H9 (cell line): ENCODE data around the gene PRUNE1. TPM values are rescaled to one million over a fixed set of nuclear protein-coding genes. Genes with fewer than 3 reads are reported as not detected.

ENCODE experiments used
- DNase-seq: peaks from one replicate; pipeline ENCODE4 v3.0.0-alpha.2; 2017
- H2AFZ ChIP-seq: one replicate; pipeline ENCODE4 v1.6.1; 2013; ENCODE audit warnings: mild to moderate bottlenecking, low read length, control low read depth, moderate library complexity
- H2AK5ac ChIP-seq: 2 replicates; pipeline ENCODE4 v1.6.1; 2013; ENCODE audit warnings: low read length, control low read depth, mixed read lengths; ENCODE audit not compliant: insufficient read length
- H2BK120ac ChIP-seq: one replicate; pipeline ENCODE4 v1.6.1; 2013; ENCODE audit warnings: low read depth, mild to moderate bottlenecking, low read length, control low read depth, inconsistent platforms; ENCODE audit not compliant: poor library complexity, severe bottlenecking
- H2BK12ac ChIP-seq: 2 replicates; pipeline ENCODE4 v1.6.1; 2013; ENCODE audit warnings: low read length, control low read depth, mixed read lengths, low read depth; ENCODE audit not compliant: insufficient read length
- H2BK15ac ChIP-seq: 2 replicates; pipeline ENCODE4 v1.6.1; 2013; ENCODE audit warnings: low read depth, low read length, control low read depth
- H2BK20ac ChIP-seq: one replicate; pipeline ENCODE4 v1.6.1; 2013; ENCODE audit warnings: low read depth, mild to moderate bottlenecking, low read length, control low read depth, inconsistent platforms; ENCODE audit not compliant: poor library complexity, severe bottlenecking
- H2BK5ac ChIP-seq: 2 replicates; pipeline ENCODE4 v1.6.1; 2013; ENCODE audit warnings: low read length, control low read depth, mixed read lengths; ENCODE audit not compliant: insufficient read length
- H3K14ac ChIP-seq: 2 replicates; pipeline ENCODE4 v1.6.1; 2013; ENCODE audit warnings: low read length, control low read depth; ENCODE audit not compliant: insufficient read depth
- H3K18ac ChIP-seq: 2 replicates; pipeline ENCODE4 v1.6.1; 2013; ENCODE audit warnings: low read depth, mild to moderate bottlenecking, mixed read lengths, low read length, control low read depth; ENCODE audit not compliant: insufficient read length
- H3K23ac ChIP-seq: 2 replicates; pipeline ENCODE4 v1.6.1; 2013; ENCODE audit warnings: low read length, control low read depth, mixed read lengths, low read depth; ENCODE audit not compliant: insufficient read length
- H3K23me2 ChIP-seq: 2 replicates; pipeline ENCODE4 v1.6.1; 2013; ENCODE audit warnings: low read depth, mild to moderate bottlenecking, mixed read lengths, low read length, control low read depth; ENCODE audit not compliant: insufficient read length, poor library complexity, severe bottlenecking
- H3K27ac ChIP-seq: 2 replicates; pipeline ENCODE4 v1.5.1; 2013; ENCODE audit warnings: low read length, control low read depth, mixed read lengths, low read depth; ENCODE audit not compliant: insufficient read length
- H3K27me3 ChIP-seq: 2 replicates; pipeline ENCODE4 v1.6.1; 2013; ENCODE audit warnings: low read length, control low read depth, inconsistent platforms; ENCODE audit not compliant: insufficient read depth
- H3K4ac ChIP-seq: 2 replicates; pipeline ENCODE4 v1.6.1; 2013; ENCODE audit warnings: low read depth, mild to moderate bottlenecking, control low read depth, inconsistent platforms, low read length, moderate library complexity
- H3K4me1 ChIP-seq: 2 replicates; pipeline ENCODE4 v1.6.1; 2013; ENCODE audit warnings: low read length, control low read depth, inconsistent platforms; ENCODE audit not compliant: insufficient read depth
- H3K4me2 ChIP-seq: 2 replicates; pipeline ENCODE4 v1.6.1; 2013; ENCODE audit warnings: low read length, control low read depth, mixed read lengths; ENCODE audit not compliant: insufficient read length, insufficient read depth
- H3K56ac ChIP-seq: 2 replicates; pipeline ENCODE4 v1.6.1; 2013; ENCODE audit warnings: low read depth, mild to moderate bottlenecking, mixed read lengths, low read length, control low read depth; ENCODE audit not compliant: insufficient read length
- H3K79me1 ChIP-seq: 2 replicates; pipeline ENCODE4 v1.6.1; 2013; ENCODE audit warnings: low read depth, mild to moderate bottlenecking, moderate library complexity, low read length, control low read depth, inconsistent platforms; ENCODE audit not compliant: insufficient read depth, poor library complexity, severe bottlenecking
- H3K79me2 ChIP-seq: 2 replicates; pipeline ENCODE4 v1.6.1; 2013; ENCODE audit warnings: low read length, control low read depth, inconsistent platforms; ENCODE audit not compliant: insufficient read depth
- H3K9ac ChIP-seq: 2 replicates; pipeline ENCODE4 v1.6.1; 2013; ENCODE audit warnings: low read length, control low read depth, mixed read lengths; ENCODE audit not compliant: insufficient read length; ENCODE audit errors: extremely low read depth
- H3K9me3 ChIP-seq: one replicate; pipeline ENCODE4 v1.6.1; 2013; ENCODE audit warnings: low read depth, low read length, inconsistent platforms; ENCODE audit not compliant: control insufficient read depth
- H3T11ph ChIP-seq: one replicate; pipeline ENCODE4 v1.6.1; 2013; ENCODE audit warnings: mild to moderate bottlenecking, low read length, control low read depth, inconsistent platforms
- H4K20me1 ChIP-seq: one replicate; pipeline ENCODE4 v1.6.1; 2013; ENCODE audit not compliant: control insufficient read depth, insufficient read length, insufficient read depth
- H4K5ac ChIP-seq: 2 replicates; pipeline ENCODE4 v1.6.1; 2013; ENCODE audit warnings: low read depth, mild to moderate bottlenecking, mixed read lengths, low read length, control low read depth; ENCODE audit not compliant: insufficient read length
- H4K8ac ChIP-seq: replicated peaks from 2 replicates; pipeline ENCODE4 v1.6.1; 2013; ENCODE audit warnings: low read length, control low read depth, mixed read lengths, low read depth; ENCODE audit not compliant: insufficient read length
- H4K91ac ChIP-seq: 2 replicates; pipeline ENCODE4 v1.6.1; 2013; ENCODE audit warnings: low read depth, mild to moderate bottlenecking, moderate library complexity, mixed read lengths, low read length, control low read depth; ENCODE audit not compliant: insufficient read length
- H3K27ac Mint-ChIP-seq, 3 experiments: 2 replicates in 2 of 3; 3 replicates in 1 of 3; pipeline ENCODE4 v1.8.0; 2020 to 2021; ENCODE audit warnings: mixed read lengths in 3 of 3, mild to moderate bottlenecking in 1 of 3, moderate library complexity in 1 of 3
- H3K27me3 Mint-ChIP-seq: 2 replicates; pipeline ENCODE4 v1.8.0; 2021; ENCODE audit warnings: low read depth, mild to moderate bottlenecking, moderate library complexity, mixed read lengths
- H3K36me3 Mint-ChIP-seq, 3 experiments: 2 replicates in 2 of 3; 3 replicates in 1 of 3; pipeline ENCODE4 v1.8.0; 2020 to 2021; ENCODE audit warnings: low read depth in 3 of 3, mixed read lengths in 3 of 3; ENCODE audit not compliant: insufficient read depth in 1 of 3
- H3K4me1 Mint-ChIP-seq, 2 experiments: 2 replicates each; pipeline ENCODE4 v1.8.0; 2020; ENCODE audit warnings: mixed read lengths in 2 of 2
- H3K4me3 Mint-ChIP-seq, 2 experiments: 2 replicates in 1 of 2; 3 replicates in 1 of 2; pipeline ENCODE4 v1.8.0; 2020 to 2021; ENCODE audit warnings: mild to moderate bottlenecking in 2 of 2, mixed read lengths in 2 of 2, moderate library complexity in 1 of 2
- H3K9me3 Mint-ChIP-seq, 2 experiments: 2 replicates in 1 of 2; 3 replicates in 1 of 2; pipeline ENCODE4 v1.8.0; 2020; ENCODE audit warnings: mild to moderate bottlenecking in 2 of 2, mixed read lengths in 2 of 2, moderate library complexity in 1 of 2
- CTCF ChIP-seq: fragments of 200-600 bp; sonication (generic); conservative IDR thresholded peaks from 3 replicates; pipeline ENCODE4 v1.8.0; 2021; ENCODE audit warnings: antibody characterized with exemption, mild to moderate bottlenecking
- WGBS: extraction: QIAGEN DNeasy Blood & Tissue Kit; methylation state at CpG from one replicate; pipeline ENCODE4 v1.1.7; 2013; ENCODE audit warnings: missing lambda C conversion rate, low lambda C conversion rate, mixed read lengths; ENCODE audit not compliant: insufficient read length; ENCODE audit errors: extremely low coverage; 5-methylcytosine and 5-hydroxymethylcytosine counted together
- total RNA-seq: library from RNA; stranded (reverse); gene quantifications from 2 replicates; pipeline ENCODE4 v1.2.1, GENCODE V29; 2021

The PRUNE1 gene
- total RNA-seq, 1 experiment from 2014 or later, result 22.3 TPM

- Histone ChIP-seq H3K27ac (no peak overlapping the region), H3K4me2 (no peak overlapping the region), H2BK120ac (no peak overlapping the region), H3K9me3 (no peaks in the 10 kb centered on the region), H3T11ph (no peak overlapping the region), H2BK5ac (no peak overlapping the region), H3K56ac (no peak overlapping the region), H4K8ac (no peak overlapping the region), H3K18ac (no peak overlapping the region), H3K23me2 (no peaks in the 10 kb centered on the region), H2BK20ac (no peak overlapping the region), H3K4me1 (peaks cover 3% of the 10 kb centered on the region; the same call in 1 of the 2 replicates), H2AFZ (no peak overlapping the region), H3K9ac (no peak overlapping the region), H2AK5ac (no peak overlapping the region), H2BK12ac (no peak overlapping the region), H3K79me1 (no peaks in the 10 kb centered on the region), H4K91ac (no peak overlapping the region), H3K27me3 (no peaks in the 10 kb centered on the region), H3K4ac (no peak overlapping the region), H4K20me1 (no peaks in the 10 kb centered on the region), H3K79me2 (no peaks in the 10 kb centered on the region), H2BK15ac (no peak overlapping the region), H3K23ac (no peak overlapping the region), H4K5ac (no peak overlapping the region), H3K14ac (no peak overlapping the region)
- Mint-ChIP-seq H3K36me3 (peaks cover 0 to 6% (median 5%) of the 10 kb centered on the region in 3 experiments; a peak in 3 of 7 replicates), H3K27ac (peak overlapping the region; percentile 19 to 64 (median 63)), H3K4me1 (peaks cover 5% of the 10 kb centered on the region in 2 experiments), H3K4me3 (peak overlapping the region in 1 of 2 experiments; percentile 1; a peak in 1 of 5 replicates), H3K9me3 (no peaks in the 10 kb centered on the region; a peak in 1 of 5 replicates), H3K27me3 (no peaks in the 10 kb centered on the region)
- no peak for DNase-seq
- WGBS, result no CpG with 5 or more reads among the region's 4 CpGs
- TF ChIP-seq CTCF, result no peak
These were observed 12.8 kb upstream of the PRUNE1 start for GRCh38 chr1:150995460-150995859.
